HG03558 (cell line): ENCODE measurements around the gene DKK3.
"Not testable (repeated sequence)": the region's sequence is repeated elsewhere in the genome, so short reads cannot be mapped to it uniquely, and the experiment has no call there.

Experiments used
- ATAC-seq: cut with Tn5 transposase; IDR thresholded peaks from one replicate; pipeline ENCODE4 v1.9.1; 2021; ENCODE audit warnings: moderate number of reproducible peaks; ENCODE audit not compliant: unreplicated experiment; ENCODE audit errors: extremely low read depth

DKK3 gene

GRCh38 chr11:12007769-12008737, at the start of gene DKK3:
DKK3 (minus strand) TSS chr11:12008626; CDS start chr11:12008582, 44 bp downstream.
- no peak for ATAC-seq

DNA sequence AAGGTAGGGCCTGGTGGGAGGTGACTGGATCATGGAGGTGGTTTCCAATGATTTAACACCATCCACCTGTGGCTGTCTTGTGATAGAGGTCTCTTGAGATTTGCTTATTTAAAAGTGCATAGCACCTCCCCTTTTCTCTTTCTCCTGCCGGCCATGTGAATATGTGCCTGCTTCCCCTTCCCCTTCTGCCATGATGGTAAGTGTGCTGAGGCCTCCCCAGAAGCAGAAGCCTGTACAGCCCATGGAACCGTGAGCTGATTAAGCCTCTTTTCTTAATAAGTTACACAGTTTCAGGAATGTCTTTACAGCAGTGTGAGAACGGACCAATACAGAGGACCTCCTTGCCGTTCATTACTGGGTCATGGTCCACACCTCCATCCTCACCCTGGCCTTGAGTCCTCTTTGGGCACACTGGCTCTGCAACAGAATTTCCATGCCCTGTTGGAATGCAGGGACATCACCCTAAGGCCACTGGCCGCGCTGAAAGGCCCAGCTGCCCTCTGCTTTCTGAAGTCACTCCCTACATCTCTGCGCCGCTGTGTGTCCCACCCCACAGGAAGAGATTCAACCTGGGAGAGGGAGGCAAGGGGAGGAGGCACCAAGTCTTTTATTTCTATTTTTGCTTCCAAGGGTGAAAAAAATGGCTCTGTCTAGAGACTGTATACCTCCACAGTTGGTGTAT, 49.0 kb upstream of the DKK3 start:
- no peak for ATAC-seq

DNA sequence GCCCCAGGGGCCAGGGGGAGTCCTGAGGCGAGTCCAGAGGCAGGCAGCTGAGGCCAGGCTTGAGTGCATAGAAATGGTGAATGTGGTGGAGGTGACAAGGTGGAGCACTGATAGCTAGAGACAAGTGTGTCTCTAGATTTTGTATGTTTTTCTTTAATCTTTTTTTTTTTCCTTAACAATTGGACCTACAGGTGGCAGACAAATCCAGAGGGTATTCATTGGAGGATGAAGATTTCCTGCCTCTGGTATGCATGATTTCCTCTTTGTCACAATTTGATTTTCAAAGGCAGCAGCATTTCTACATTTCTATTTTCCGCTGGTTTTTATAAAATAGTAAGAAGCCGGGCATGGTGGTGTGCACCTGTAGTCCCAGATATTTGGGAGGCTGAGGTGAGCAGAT, 47.7 kb upstream of the DKK3 start:
- ATAC-seq, result no peak

DNA sequence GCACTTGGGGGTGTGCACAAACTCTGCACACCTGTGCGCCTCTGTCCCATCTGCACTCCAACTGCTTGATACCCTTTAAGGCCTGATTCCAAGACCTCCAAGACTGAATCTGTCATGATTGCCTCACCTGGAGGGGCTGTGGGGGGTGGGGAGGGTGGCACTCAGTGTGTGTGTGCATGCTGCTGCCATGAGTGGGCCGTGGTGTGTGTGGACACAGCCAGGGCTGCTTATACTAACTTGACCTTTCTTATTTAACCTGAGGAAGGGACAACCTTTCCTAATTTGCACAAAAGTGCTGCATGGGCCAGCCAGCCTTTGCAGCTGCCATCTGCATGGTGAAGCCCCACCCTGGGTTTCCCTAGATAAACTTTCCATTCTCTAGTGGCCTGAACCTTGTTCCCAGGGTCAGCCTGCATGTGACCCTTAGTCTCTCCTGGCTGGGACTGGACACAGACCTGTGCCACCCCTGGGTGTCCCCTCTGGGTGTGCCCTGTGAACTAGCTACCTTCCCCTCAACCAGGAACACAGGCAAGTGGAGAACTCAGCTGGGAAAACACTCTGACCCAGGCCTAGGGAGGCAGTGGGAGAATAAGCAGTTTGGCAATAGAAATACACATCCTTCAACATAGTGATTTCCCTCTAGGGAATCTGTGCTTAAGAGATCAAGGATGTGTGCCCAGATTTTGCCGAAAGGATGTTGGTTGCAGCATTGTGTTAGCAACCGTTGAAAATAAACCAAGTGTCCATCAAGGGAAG, 45.4 kb upstream of the DKK3 start:
- no peak for ATAC-seq

DNA sequence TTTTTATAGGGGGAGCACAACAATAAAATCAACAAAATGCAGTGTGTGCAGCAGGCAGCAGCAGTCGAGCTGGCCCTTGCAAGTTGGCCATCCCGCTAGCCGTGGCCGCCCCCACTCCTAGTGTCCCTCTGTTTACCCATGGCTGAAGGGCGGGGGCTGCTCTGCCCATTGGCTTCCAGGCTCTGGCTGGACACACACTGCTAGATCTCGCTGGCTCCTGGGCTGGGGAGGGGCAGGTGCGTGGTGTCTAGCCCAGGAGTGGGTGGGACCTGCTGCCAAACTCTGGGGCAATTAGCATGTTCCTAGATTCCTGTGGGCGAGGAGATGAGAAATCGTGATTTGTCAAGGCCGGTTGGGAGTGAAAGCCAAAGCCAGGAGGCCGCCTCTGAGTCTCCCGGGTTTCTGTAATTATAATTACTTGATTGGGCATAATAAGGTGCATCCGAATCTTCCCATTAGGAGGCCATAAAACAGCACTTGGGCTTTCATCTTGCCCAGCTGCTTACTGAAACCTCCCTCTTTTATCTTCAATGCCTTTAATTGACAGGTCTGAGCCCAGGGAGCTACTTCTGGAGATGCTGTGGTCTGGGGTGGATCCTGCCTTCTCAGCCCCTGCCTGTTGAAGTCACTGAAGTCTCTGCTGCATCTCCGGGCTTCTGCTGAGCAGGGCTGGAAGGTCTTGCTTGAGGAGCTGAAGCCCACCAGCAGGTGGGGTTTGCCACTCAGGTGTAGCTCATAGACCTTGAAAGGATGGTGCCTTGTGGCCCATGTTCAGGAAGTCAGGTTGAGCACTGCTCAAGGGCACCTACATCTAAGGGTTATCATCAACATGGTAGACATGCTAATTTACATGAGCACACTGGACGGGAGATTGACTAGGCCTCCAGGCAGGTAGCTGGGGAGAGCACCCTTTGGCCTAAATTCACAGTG, 44.5 kb upstream of the DKK3 start:
- no peak for ATAC-seq

- ATAC-seq, result no peak
These were observed 42.8 kb upstream of the DKK3 start for GRCh38 chr11:12051287-12051662.

GRCh38 chr11:12050470-12051286, 42.3 kb upstream of the DKK3 start:
- no peak for ATAC-seq

GRCh38 chr11:12048936-12049790, 40.7 kb upstream of the DKK3 start:
- ATAC-seq, result no peak

GRCh38 chr11:12046636-12047236, 38.3 kb upstream of the DKK3 start:
- no peak for ATAC-seq

DNA sequence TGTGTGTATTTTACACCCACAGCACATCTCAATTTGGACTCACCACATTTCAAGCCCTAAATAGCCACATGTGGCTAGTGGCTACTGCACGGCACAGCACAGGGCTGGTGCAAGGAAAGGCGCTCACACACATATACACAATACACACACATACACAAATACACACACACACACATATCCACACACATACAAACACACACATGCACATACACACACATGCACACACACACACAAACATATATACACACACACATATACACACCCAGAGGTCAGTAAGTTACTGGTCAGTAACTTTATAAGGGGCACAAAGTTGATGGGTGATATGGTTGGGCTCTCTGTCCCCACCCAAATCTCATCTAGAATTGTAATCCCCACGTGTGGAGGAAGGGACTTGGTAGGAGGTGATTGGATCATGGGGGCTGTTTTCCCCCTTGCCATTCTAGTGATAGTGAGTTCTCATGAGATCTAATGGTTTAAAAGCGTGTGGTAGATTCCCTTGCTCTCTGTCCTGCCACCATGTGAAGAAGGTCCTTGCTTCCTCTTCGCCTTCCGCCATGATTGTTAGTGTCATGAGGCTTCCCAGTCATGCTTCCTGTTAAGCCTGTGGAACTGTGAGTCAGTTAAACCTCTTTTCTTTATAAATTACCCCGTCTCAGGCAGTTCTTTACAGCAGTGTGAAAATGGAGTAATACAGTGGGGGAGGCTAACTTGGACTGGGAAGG, 37.6 kb upstream of the DKK3 start:
- ATAC-seq, result no peak

DNA sequence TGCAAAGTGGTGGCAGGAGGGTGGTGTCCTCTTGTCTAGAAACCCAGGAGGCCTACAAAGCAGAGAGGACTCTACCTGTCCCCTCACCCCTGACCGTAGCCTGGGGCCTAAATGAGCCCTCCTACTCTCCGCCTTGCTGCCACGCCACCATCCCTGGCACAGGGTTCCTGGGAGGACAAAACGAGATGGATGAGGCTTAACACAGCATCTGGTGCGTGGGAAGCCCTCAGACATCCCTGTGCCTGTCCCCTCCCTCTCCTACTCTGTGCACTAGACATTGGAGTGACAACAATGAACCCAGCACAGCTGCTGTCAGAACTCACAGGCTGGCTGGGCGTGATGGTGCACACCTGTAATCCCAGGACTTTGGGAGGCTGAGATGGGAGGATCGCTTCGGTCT, 36.4 kb upstream of the DKK3 start:
- ATAC-seq, result no peak

DNA sequence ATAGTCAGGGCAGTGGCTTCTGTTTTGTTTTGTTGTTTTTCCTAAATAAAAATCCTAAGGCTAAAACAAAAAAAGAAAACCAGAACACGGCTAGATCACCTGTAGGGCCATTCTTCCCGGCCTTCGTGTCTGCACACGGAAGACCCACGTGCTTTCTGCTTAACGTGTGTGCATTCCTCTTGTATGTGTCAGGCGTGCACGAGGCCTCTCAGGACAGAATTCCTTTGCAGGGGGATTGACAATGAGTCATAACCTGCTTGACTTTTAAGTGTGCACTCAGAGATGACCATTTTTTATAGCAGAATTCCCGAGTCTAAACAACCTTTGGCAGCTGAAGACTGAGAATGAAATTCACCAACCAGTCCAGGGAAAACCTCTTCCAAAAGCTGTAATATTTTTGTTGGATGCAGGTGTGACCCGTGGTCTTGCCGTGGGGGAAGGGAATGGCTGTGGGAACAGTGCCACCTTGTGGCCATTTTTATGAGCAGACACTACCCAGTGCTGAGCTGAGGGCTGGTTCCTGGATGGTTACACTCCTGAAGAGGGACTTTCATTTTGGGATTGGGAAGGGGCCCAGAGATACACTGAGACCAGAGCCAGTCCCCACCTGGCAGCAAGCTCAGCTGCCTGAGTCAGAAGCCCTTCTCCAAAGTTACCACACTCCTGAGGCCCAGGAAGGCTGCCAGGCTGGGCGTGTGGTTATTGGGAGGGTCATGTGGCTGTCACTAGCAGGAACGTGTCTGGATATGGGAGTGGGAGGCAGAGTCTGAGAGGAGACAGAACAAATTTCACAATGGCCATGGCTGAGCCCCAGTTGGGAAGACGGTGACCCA, 35.7 kb upstream of the DKK3 start:
- no peak for ATAC-seq

- no peak for ATAC-seq
These were observed 34.8 kb upstream of the DKK3 start for GRCh38 chr11:12043221-12043620.

GRCh38 chr11:12042215-12042676, 33.8 kb upstream of the DKK3 start:
- ATAC-seq, result no peak

DNA sequence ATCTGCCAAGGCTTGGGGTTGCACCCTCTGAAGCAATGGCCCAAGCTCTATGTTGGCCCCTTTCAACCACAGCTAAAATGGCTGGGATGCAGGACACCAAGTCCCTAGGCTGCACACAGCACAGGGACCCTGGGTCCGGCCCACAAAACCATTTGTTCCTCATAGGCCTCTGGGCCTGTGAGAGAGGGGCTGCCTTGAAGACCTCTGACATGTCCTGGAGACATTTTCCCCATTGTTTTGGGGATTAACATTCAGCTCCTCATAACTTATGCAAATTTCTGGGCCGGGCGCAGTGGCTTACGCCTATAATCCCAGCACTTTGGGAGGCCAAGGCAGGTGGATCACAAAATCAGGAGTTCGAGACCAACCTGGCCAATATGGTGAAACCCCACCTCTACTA, 32.3 kb upstream of the DKK3 start:
- not testable (repeated sequence) for ATAC-seq

DNA sequence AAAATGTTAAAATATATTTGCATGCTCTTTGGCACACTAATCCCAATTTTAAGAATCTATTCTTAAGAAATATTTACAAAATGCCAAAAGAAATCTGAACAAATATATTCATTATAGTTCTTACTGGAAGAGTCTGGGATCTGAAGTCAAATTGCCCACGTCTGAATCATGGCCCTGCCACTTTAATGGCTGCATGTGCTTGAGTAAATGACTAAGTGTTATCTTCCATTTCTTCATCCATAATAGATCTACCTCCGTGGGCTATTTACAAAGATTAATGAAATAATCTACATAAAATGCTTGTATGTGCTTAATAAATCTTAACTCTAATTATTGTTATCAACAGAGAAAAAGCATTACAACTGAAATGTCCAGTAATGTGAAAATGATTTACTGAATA, 24.5 kb upstream of the DKK3 start:
- no peak for ATAC-seq
